ENCODE measurements around the gene GYS2. TPM values are rescaled to one million over a fixed set of nuclear protein-coding genes. Genes with fewer than 3 reads are reported as not detected.
"Not testable (repeated sequence)": the region's sequence is repeated elsewhere in the genome, so short reads cannot be mapped to it uniquely, and the experiment has no call there.

Gene GYS2
- not detected for total RNA-seq

DNA sequence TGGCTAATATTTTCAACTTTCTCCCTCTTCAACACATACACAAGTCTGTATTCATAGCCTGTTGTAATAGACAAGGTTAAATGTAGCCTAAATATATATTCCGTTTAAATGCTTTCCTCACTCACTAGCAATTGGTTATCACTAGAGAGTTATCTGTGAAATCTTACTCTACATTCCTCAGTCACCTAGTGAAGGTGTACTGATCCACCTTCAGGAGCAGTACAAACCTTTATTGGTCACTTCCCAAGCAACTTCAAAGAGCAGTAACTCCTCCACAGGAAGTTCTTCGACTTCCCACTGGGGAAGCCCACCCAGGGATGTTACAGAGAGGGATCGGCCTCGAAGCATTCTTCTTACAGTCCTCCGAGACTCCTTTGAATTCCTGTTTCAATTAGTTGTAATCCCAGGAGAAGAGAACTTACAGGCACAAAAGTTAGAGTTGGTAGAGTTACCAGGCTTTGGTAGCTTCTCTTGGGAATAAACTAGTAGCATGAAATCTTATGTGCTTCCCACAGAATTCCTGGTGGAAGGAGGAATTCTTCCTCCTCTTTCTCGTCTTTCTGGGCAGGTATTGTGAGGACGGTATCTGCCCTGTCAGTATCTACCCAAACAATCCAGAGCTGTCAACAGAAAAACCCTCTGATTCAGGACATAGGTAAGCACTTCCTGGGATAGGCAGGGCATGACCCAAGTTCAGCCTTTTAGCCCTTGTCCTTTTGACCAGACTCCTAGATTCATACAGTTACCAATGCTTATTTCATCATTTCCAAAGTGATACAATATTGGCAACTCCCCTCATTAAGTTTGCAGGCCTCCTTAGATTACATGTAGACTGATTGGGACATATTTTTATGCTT, at the start of gene GYS2:
GYS2 (minus strand) TSS at position 603 of the 857 bp plus-strand sequence; CDS start at position 348, 255 bp downstream.
- DNase-seq = no peak

DNA sequence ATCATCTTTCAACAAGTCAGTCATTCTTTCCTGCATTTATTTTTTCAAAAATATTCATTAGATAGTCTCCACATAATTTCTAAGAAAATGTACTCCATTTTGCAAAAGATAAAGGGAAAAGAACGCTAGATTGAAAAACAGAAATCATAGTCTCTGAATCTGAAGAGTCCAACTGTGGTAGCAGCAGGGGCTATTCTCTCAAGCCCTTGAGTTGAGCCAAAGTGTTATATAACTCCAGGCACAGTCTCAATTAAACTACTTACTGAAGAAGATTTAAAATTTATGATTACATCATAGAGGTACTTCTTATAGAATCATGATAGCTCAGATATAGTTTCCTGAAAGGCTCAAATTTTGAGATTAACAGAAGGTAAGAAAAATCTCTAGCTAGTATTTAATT, 47.2 kb upstream of the GYS2 start:
- DNase-seq = no peak

DNA sequence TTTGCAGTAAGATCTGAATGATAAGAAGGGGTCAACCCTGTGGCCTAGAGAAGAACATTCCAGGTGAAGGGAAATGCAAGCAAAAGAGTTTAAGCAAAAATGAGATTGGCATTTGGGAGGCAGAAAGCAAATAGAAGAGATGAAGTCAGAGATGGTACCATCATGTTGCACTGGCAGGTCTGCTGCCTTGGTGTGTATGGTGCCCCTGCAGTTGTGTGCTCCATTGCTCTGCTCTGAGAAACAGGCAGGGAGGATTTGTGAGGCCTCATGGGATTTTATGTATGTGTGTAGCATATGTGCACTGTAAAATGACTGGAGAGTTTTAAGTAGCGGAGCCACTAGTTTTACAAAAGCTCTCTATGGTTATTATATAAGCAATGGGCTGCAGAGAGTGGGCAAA, 46.4 kb upstream of the GYS2 start:
- DNase-seq = no peak

DNA sequence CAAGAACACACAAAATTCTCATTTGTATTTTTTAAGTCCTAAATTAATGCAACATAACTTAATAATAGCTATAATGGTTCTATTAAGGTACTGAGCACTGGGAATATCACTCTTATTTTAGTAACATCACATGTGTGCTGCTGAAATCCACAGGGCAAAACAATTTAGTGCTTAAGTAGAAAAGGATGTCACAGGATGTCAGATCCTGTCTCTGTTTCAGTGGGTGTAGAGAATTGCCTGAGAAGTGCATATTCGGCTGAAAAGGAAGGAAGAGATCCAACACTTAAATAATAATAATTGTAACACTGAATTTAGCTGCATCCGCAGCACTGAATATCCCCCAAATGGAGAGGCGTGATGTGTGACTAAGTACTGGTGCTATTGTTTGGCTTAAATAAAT, 44.4 kb upstream of the GYS2 start:
- no peak for DNase-seq

GRCh38 chr12:21648378-21648777, 43.7 kb upstream of the GYS2 start:
- no peak for DNase-seq

DNA sequence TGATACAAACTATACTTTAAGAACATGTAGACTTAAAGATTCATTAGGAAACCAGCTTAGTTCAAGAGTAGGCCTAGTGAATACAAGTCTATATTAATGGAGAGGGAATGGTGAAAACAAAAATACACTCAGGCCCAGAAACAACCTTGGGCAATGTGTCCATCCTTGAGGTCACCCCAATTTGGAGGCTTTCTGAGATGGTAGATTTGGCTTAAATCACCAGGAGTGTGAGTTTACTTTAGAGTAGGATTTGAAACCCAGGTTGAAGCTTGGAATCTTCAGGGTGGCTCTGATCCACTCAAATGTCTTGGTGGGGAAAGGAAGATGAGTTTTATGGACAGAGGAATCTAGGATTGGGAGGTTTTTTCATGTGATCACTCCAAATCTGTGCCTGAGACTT, 42.5 kb upstream of the GYS2 start:
- DNase-seq = no peak

- not testable (repeated sequence) for DNase-seq
Measured at GRCh38 chr12:21645041-21645500, 40.4 kb upstream of the GYS2 start.

DNA sequence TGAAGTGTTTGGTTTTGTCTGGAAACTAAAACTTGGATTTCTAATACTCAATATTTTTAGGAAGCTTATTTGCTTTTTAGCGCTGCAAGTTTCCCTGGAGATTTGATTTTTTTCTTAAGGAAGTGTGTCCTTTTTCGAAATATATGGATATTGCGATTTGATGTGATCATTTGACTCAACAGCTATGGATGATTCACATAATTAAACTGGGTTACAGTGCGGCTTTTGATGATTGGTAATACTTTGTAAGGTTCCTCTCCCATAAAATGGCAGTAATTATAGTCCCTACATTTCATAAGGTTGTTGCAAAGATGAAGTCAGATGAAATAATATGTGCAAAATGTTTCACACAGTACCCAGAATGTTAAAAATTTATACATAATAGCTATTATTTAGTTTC, 39.9 kb upstream of the GYS2 start:
- no peak for DNase-seq

DNA sequence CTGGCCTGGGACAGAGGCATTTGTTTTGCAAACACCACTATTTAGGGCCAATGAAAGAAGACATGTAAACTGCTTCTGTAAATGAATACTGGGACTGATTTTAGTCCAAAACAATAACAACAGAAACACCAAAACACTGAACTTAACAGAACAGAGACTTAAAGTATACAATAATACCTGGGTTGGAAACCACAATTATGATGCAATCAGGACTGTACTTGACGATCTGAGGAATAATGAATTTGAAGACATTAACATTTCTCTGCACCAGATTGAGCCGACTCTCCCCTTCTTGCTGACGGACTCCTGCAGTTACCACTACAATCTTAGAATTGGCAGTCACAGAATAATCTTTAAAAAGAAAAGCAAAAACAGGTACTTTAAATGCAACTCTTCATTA, 39.1 kb upstream of the GYS2 start:
- DNase-seq = no peak

DNA sequence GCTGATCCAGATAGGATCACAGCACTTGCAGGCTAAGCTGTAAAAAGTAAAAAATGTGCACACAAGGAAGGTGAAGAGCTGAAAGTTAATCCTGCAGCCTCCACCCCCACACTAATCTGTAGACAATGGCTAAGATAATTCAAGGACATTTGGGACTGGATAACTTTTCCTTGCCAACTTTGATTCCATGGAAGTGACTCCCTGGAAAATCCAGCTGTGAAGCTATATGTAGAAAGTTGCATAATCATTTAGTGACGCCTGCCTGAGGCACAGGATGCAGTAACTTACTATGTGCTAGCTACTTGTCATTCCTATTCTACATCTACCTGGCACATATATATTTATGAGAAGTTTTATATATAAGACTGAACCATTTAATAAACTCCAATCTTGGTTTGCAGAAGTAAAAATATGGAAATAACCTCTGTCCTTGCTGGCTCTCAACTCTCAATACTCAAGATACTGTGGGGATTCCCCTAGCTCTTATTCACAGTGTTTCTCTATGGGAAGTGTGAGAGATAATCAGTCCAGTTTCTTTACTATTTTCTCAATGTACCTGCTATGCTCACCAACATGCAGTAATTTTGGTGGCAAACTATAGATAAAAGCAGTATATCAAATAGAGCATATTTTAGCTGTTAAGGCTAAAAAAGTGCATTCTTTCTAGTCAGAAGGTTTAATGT, 38.2 kb upstream of the GYS2 start:
- DNase-seq = no peak

- DNase-seq = no peak
Measured at GRCh38 chr12:21638054-21638891, 33.6 kb upstream of the GYS2 start.

DNA sequence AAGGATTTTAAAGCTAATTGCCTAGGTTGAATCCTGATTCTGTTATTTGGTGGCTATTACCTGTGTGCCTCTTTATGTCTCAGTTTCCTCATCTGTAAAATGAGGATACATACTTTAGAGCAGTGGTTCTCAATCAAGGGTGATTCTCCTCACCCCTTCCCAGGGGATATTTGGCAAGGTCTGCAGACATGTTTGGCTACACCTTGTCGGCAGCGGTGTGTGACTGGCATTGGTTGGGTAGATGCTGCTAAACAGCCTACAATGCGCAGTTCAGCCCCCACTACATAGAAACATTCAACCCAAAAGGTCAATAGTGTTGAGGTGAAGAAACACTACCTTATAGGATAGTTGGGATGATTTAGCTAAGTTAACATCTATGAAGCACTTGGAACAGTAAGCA, 29.6 kb upstream of the GYS2 start:
- DNase-seq = no peak

GRCh38 chr12:21631367-21631766, 26.7 kb upstream of the GYS2 start:
- no peak for DNase-seq

DNA sequence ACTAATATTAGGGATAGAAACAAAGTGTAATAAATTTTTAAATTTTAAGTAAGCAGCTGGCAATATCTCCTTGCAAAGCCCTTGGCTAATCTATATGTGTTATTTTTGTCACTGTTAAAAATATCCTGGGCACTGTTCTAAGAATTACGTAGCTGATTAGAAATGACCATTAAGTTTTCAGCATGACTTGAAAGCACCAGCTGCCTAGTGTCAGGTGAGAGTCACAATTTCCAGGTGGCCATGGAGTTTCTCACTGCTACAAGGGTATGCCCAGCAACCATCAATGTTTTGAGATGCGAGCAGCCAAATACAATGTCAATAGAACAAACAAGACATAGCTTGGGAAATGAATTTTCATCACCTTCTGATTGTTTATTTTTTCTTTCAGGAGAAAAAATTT, 23.3 kb upstream of the GYS2 start:
- no peak for DNase-seq

- no peak for DNase-seq
Measured at GRCh38 chr12:21618566-21618965, 13.9 kb upstream of the GYS2 start.

DNA sequence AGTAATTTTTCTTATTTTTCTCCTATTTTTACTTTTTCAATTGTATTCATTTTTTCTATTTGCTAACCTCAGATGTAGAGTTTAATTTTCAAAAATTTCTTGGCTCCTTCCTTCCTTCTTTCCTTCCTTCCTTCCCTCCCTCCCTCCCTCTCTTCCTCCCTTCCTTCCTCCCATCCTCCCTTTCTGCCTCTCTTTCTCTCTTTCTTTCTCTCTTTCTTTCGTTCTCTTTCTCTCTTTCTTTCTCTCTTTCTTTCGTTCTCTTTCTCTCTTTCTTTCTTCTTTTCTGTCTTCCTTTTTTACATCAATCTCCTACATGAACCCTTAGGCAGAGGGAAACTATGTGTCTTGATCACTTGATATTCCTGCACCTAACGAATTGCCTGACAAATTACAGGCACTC, 12.4 kb upstream of the GYS2 start:
- no peak for DNase-seq

DNA sequence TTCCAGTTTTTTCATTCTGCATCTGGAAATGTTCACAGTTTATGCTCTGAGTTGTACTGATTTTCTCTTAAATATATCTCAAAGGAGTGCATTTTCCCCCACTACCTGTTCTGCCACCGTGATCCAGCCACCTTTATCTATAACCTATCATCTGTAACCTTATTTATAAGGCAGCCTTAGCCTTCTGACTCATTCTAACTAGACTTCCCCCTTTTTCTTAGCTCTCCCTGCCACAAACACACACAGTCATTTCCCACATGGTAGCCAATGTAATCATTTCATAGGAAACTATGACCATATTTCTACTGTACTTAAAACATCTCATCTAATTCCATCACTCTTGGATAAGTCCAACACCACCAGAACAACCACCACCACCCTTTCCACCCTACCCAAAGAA, 10.8 kb upstream of the GYS2 start:
- DNase-seq = no peak

GRCh38 chr12:21614506-21614905, 9.9 kb upstream of the GYS2 start:
- DNase-seq = no peak

GRCh38 chr12:21613931-21614330, 9.3 kb upstream of the GYS2 start:
- no peak for DNase-seq

DNA sequence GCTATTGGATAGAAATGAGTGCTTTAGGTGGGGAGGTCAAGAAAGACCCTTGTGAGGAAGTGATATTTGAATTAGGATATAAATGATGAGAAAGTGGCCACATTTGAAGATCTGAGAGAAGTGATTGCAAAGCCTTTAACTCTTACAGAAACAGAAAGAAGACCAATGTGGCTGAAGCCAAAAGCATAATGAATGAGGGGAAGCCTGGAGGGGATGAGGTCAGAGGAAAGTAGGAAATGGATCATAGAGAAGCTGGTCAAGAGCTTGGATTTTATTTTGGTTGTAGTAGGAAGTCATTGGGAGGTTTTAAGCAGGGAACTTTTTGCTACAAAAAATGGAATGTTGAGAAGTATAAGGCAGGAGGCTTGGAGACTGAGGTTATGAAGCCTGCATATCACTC, 3.5 kb upstream of the GYS2 start:
- no peak for DNase-seq

- no peak for DNase-seq
Measured at GRCh38 chr12:21607701-21608100, 3.1 kb upstream of the GYS2 start.

GRCh38 chr12:21606175-21606574, 1.5 kb upstream of the GYS2 start:
- DNase-seq = no peak

DNA sequence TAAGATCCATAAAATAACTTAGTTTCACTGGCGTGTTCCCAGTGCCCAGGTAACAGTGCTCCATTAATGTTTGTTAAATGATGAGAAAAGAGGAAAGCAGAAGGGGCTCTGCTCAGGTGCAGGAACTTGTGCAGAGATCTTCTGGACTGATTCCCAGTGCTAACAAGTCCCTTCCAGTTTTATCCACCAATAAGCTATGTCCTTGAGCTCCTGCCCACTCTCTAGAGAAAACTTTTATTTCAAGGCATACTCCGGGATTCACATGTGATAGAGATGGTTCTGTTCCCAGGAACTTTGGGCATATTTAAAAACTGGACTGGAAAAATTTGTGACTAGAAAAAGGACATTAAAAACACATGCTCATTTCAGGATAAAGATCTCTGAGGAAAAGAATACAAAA, 1.9 kb downstream of the GYS2 start:
- no peak for DNase-seq

All from effector CD4-positive, alpha-beta T cell (primary cell).